Measurements from ENCODE around the gene RBM38.

The RBM38 gene

DNA sequence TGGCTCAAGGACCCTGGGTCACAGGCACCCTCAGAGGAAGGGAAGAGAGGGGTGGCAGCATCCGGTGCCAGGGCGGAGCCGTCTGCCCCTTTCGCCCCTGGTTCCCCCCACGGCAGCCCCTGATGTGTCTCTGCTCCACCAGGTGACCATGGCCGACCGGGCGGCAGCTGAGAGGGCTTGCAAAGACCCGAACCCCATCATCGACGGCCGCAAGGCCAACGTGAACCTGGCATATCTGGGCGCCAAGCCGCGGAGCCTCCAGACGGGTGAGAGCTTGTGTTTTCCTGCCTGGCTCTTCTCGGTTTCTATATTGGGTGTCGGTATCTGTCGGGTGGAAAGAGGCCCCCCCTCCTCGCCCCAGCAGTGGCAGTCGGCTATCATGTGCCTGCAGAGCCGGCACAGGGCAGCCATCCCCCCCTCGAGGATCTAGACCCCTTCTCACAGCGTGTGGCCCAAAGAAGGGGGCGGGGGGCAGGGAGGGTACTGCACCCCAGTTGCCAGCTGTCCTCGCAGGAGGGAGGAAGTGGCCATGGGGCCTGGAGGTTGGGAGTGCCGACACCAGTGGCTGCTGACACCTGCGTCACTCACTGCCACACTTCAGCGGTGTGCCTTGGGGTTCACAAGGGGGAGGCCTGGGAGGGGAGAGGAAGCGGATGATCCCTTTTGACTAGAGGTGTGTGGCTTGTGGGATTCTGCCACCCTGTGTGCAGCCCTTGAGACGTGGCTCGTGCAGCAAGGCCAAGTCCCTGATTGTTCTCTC lies 1.5 kb downstream of the RBM38 start:
- DNase-seq = no peak

DNA sequence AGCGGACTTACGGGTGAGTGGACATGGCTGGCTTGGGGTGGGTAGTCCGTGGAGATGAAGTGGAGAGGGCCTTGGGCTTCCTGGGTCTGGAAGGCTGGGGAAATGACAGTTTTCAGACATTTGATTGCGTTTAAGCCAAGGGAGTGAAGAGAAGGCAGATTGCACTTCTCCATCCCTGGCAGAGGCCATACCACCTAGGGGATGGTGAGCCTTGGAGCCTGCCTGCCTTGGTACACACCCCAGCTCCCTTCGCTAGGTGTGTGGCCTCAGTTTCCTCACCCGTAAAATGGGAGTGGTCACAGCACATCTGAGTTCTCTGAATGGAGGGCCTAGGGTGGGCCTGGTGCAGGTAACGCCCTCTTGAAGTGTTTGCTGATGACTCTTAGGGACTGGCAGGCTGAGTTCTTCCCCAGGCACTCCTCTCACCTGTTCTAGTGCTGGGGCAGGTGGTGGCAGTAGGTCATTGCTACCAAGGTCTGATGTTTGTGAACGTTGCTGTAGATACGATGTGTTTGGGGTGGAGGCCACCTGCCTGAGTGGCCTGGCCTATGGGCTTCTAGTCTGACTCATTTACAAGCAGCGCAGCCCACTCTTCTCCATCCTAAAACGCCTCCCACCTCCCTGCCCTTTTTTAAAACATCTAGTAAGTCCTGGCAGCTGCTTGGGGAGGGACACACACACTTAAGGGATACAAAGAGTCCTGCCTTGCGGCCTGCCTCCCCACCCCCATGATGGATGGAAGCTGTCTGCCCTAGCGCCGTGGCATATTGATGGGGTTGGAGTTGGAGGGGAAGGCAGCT lies 2.3 kb downstream of the RBM38 start:
- no peak for DNase-seq

DNA sequence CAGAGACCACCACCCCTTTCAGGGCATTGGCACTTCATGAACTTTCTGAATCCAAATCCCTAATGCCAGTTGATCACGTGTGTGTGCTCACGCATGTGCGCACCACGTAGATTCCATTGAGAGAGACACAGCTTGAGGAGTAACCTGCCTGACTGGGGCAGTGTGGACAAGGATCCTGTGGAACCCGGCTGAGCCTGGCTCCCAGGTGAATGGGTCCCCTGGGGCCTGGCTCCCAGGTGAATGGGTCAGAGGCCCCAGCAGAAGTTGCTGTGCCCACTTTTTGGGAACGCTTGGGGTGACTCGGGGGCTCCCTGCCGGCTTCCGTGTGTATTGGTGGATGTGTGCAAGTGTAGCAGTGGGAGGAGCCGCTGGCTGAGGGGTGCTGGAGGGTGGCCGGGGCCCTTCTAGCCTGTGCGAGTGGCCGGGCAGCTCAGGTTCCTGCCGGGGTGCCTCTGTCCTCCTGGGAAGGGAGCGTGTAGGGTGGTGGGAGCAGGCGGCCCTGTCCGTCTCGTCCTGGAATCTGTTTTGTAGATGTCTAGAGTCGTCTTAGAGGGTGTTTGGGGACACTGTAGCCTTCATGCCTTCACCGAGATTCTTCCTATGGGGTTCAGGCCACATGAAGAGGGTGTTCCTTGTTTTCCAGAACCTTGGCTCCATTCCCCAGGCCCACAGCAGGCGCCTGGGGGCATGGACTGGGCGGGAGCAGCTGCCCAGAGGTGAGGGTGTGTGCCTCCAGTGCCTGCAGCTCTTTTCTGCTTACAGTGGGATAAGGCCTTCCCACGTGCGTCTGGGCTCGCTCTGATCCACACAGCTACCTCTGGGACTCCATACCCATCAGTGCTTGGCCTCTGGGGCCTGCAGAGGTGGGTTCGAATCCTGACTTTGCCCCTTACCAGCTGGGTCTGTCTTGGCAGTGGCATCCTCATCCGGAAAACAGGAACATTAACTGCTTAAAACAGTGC lies 3.2 kb downstream of the RBM38 start:
- DNase-seq = no peak

DNA sequence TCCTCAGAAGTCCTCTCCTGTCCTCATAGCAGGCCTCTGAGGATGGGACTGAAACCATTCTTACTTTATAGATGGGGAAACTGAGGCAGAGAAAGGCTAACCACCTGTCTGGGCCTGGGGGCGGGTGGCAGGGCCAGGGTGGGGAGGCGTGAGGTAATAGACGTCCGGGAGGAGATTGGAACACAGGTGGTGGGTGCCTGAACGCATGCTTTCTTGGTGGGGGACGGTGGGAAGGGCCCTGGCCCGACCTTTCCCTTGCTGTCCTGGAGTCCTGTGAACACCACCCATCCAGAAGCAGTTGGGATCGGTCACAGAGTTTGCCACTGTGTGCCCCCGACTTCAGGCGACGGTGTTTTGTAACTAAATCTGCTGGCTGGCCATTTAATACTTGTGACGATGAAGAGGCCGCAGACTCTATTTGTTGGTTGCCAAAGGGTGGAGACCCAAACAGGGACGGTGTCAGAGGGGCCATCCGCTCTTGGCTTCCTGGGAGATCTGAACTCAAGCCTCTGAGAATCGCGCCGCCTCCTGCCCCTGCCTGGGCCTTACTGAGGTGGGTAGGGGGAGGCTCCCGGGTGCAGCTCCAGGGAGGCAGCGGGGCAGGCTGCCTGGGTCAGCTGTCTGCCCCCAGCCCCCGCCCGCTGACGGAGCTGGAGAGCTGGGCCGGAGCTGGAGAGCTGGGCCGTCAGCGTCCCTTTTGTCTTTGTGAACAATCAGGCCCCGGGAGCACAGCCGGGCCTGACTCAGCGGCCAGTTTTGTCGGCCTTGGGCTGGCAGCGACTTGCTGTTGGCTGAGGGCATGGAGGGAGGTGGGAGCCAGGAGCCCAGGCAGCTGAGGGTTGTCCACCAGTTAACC lies 4.1 kb downstream of the RBM38 start:
- DNase-seq = no peak

DNA sequence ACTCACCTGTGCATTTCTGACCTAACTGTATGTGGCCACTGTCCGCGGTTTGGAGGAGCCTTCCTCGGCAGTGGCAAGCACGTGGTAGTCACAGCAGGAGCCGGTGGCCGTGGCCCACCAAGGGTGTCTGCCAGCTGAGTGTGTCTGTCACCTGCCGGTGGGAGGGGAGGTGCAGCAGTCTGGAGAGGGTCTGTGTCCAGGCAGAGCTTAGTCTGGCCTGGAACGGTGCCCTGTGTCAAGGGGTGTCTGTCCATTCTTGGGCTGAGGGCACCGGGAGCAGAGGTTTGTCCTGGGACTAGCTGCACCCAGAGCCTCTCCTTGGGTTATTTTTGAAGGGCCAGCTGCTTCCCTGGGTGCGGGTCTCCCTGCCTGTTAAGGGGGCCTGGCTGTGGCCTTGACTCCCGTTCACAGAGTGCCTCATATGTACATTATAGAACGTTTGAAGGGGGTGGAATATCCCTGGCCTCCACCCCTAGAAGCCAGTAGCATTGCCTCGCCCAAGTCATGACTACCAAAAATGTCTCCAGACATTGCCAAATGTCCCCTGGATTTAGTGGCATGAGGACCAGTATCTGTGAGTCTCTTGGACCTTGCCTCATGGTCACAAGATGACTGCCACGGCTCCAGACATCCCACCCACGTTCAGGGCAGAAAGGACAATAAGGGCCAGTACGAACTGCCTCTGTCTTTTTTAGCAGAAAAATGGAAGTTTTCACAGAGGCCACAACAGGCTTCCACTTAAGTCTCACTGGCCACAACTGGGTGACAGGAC lies 5.2 kb downstream of the RBM38 start:
- no peak for DNase-seq

DNA sequence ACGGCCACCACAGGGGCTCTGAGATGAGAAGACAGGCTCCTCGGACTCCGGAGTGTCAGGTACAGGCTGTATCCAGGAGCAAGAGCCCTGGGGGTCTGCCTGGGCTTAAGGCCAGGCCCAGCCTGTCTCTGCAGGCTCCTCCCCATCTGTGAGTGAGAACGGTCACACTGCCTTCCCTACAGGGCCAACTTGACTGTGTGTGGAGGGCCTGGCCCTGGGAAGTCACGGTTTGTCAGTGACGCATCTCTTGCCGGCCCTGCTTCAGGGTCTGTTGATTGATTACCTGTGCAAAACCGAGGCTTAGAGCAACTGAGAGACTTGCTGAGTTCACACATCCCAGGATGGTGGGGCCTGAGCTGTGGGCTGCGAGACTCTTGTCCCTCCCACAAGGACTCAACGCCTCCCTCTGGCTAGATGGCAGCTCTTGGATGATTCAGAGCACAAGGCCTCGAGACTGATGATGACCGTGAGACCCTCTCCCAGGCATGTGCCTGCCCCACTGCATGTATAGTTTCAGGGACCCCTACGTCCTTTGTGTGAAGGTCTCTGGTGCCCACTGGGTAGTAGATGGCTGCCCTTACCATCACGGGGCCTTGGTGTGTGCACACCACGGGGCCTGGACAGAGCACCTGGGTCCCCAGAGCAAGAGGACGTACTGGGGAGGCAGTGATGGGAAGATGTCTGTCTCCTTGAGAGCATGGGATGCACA lies 5.9 kb downstream of the RBM38 start:
- DNase-seq = no peak

DNA sequence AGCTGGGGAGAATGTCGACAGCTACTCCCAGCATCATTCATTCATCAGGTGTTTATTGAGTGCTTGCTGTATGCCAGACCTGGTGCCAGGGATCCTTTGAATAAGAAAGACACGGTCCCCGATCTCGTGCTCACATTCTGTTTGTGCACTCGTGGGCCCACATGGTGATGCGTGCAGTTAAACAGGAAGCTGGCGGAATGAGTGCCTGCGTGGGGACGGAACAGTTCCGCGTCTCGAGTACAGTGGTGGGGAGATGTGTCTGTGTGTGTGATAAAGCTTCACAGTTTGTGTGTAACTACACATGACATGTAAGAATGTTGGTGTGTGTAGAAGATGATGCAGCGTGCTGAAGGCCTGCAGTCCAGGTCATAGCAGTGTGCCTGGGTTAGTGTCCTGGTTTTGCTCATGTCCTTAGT lies 6.5 kb downstream of the RBM38 start:
- no peak for DNase-seq

DNA sequence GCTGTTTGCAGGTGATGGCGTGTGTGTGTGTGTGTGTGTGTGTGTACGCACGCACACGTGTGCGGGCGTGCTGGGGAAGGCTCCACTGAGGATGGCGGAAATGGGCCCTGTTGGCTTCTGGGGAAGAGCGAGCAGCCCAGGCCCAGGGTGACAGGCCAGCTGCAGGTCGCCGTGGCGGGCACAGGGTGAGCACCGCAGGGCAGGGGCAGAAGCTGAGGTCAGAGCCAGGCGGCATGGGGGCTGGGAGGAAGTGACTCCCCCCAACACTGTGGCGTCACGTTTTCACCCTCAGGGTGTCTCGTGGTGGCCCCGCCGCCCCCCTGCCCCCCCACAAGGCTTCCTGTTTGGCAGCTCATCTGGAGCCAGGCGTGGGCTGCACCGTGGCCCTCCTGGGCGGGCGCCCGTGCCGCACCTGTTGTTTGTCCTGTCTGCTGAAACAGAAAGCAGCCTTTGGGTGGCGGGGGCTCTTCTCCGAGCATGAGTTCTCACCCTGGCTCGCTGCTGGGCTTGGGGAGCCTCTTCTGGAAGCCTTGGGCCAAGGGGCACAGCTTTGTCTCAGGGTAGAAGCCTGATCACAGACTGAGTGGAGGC lies 7.1 kb downstream of the RBM38 start:
- no peak for DNase-seq

DNA sequence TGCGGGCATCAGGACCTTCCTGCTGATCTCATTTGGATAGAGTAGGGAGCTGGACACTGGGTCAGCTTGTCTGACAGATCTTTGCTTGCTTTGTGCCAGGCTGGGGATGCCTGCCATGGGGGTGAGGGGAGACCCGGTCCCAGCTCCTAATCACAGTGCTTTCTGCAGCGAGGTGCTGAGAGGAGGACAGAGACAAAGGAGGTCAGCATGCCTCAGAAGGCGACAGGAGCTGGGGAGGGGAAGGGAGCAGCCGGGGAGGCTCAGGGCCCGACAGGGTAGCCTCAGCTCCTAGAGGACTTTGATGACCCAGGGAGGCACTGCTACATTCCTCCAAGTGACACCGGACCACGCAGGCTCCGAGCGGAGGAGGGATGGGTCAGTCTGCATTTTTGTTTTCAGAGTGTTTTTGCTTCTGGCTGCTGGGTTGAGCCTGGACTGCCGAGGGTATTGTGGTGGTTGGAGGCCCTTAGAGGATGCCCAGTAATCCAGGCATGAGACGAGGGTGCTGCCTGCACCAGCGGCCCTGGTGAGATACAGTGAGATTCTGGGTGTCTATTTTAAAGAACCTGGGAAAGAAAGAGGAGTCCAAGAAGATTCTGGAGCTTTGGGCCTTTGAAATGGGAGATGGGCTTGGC lies 7.8 kb downstream of the RBM38 start:
- no peak for DNase-seq

DNA sequence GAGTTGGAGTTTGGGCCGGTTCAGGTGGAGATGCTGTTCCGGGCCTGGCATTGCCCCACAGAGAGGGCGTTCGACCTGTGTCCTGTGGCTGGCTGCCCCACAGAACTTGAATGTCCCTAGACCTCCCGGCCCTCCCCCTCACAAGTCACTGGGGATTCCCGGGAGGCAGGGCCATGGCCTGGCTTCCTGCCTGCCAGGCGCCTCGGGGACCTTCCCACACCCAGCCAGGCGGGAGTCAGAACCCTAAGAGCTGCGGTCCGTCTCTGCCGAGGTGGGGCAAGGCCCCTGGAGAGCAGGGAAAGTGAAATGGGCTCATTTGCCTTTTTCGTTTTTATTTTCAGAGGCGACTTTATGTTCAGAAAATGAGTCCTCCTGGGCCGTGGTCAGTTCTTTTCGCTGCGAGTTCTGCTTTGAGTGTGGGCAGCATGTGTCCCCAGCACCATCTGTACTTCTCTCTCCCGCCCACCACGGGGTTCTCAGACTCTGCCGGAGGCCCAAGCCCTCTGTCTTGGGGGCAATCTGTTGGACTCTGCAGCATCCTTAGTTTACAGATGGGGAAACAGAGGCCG lies 8.5 kb downstream of the RBM38 start:
- no peak for DNase-seq

DNA sequence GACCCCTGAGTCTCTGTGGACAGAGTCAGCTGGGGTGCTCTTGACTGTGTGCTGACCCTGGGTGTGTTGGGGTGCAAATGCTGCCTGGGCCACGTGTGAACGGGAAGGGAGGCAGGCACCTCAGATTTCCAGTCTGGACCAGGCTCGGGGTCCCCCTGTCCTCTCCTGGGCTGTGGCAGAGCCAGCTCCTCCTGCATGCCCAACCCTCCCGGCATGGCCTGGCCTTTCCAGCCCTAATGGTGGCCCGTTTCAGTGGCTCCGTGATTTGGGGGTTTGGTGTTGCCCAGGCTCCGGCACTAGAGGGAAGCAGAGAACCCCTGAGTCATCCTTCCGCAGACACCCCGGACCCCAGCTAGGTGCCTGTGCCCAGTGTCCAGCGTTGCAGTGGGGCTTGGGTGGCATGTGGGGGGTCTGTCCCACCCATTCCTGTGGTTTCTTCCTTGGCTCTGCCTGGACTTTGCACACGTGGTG lies 9.1 kb downstream of the RBM38 start:
- no peak for DNase-seq

DNA sequence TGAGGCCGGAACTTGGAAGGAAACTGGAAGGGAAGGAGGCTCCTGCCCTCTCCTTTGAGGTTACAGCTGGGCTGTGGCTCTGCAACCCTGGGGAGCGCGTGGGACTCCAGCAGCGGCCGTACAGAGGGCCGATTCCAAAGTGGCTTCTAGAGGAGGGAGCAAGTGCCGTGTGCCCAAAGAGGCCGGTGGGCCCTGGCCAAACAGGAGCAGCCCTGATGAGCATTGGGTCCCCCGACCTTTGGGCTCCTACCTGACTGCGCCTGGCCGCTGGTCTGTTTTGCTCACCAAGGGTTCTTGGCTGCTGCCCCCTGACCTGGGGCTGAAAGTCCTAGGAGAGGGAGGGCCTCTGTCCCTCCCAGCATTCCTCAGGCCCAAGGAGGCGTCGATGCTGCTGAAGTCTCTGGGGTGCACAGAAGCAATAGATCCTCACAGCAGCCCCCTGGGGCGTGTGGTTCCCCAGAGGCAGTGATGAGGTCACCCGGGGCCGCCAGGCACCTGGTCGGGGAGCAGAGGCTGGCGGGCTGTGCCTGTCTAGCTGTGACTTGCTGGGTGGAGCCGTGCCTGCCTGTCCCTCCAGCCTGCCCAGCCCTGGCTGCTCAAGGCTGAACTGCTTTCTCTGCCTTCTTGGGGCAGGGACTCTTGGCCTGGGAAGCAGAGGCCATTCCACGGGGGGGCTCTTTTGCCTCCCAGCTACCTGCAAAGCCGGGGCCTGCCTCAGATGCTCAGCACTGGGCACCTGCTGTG lies 9.8 kb downstream of the RBM38 start:
- no peak for DNase-seq

DNA sequence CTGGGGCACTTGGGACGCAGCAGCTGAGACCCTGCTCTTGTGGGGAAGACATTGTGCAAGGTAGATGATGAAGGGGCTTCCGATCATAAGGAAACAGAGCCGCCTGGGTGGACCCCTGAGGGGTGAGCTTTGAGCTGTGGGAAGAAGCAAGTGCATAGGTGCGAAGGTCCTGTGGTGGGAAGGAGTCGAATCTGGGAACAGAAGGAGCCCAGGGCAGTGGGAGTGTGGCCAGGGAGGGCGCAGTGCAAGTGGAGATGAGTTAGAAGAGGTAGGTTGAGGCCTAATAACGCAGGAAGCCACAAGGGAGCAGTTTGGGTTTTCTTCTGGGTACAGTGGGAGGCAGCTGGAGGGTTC lies 10.3 kb downstream of the RBM38 start:
- DNase-seq = no peak

DNA sequence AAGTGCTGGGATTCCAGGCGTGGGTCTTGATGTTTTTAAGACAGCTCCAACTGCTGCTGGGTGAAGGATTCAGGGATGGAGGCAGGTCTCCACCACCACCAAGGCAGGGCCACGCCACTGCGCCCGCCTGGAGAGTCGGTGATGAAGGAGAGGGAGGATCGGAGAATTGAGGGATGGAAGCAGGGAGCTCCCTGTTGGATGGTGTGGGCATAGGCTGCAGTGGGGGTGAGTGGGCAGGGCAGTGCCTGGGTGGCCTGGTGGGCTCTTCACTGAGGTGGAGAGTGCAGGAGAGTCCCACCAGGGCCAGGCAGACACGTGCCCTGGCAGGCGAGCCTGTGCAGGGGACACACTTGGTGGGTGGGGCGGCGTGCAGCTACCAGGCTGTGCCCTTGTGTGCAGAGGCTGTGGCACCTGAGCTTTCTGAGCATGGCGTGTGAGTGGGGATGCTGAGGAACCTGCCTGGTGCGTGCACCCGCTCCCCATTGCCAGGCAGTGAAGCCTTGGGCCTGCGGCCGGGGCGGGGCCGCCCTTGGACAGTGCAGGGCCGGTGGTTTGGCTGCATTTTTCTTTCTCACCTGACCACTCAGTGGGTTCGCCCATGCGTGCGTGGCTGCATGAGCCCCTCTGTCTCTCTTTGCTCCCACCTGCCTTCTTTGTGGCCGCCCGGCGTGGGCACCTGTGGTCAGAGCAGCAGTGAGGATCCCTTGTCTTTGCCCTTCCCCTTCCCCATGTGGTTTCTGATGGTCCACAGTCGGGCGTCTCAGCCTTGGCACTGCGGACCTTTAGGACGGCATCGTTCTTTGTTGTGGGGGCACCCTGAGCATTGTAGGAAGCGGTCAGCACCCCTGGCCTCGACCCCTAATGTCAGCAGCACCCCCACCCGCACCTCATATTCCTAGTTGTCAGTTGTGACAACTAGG lies 11.3 kb downstream of the RBM38 start:
- no peak for DNase-seq

DNA sequence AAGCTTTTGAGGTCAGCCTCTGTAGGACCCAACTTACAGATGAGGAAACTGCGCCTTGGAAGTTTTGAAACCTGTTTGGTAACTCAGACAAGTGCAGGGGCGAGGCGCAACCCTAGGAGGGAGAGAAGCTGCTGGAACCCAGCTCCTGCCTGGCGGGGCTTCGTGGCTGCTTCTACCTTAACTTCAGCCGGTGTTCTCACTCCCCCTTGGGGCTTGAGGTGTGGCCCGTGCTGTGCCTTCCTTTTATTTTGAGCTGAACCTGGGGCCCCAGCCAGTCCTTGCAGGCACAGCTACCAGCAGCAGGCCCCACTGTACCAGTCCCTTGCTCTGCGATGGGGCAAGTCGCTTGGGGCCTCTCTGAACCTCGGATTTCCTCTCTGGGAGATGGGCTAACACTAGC lies 12.0 kb downstream of the RBM38 start:
- DNase-seq = no peak

DNA sequence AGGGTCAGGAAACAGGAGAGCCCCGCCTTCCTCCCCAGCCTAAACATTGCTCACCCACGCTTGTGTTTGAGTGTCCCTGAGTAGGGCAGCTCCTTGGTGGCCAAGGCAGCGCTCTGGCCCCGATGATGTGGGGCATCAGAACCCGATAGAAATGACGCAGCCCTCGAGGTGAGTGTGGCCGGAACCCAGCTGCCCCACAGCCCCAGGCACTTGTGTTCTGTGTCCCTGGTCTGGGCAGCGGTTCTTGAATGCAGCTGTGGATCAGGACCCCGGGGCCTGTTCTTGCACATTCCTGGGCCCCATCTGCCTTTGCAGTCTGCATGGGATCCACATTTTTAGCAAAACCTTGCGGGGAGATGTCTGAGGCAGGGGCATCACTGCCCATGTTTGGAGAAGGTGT lies 12.8 kb downstream of the RBM38 start:
- DNase-seq = no peak

DNA sequence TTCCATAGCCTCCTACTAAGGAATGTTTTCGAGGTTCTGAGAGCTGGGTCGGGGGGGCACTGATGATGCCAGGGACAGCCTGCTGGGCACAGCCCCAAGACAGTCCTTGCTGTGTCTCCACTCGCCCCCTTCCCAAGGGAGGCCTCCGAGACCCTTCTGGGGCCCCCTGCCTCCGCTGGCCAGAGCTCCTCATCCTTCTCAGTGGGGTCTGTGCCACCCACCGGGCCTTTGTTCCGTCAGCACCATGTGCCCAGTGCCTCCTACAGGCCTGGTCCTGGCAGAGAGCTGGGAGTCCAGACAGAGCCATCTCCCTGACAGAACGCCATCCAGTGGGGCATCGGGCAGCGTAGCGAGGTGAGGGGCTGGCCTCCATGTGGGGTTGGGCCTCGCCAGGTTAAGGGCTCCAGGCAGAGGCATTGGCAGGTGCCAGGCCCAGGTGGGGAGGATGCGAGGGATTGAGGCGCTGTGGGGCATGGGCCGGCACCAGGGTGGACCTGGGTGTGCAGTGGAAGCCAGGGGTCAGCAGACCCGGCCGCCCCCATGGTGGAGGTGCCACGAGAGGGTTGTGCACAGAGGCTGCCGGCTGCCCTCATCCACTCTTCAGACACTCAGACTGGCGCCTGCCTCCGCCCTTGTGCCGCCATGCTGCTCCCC lies 13.3 kb downstream of the RBM38 start:
- no peak for DNase-seq
